Liver (tissue), 9 donors: ENCODE results near the gene ARHGEF39. TPM values are rescaled to one million over a fixed set of nuclear protein-coding genes. Genes with fewer than 3 reads are reported as not detected.

ENCODE experiments used
- DNase-seq: peaks from one replicate; pipeline ENCODE4 v3.0.0-alpha.2; 2017; ENCODE audit warnings: low spot score
- H3K27ac ChIP-seq, 2 donors: one replicate each; pipeline ENCODE4 v1.7.0; 2013; ENCODE audit warnings: inconsistent platforms in 2 of 2, low read length in 2 of 2, control low read depth in 1 of 2, low read depth in 1 of 2, mild to moderate bottlenecking in 1 of 2
- H3K27me3 ChIP-seq, 4 donors: one replicate each; pipeline versions ENCODE4 v1.6.1 to v1.7.0; 2013; ENCODE audit warnings: low read length in 3 of 4, inconsistent platforms in 1 of 4, mild to moderate bottlenecking in 1 of 4, moderate library complexity in 1 of 4; ENCODE audit not compliant: control insufficient read depth in 4 of 4, insufficient read depth in 4 of 4
- H3K36me3 ChIP-seq, 4 donors: one replicate each; pipeline versions ENCODE4 v1.6.1 to v1.7.0; 2013; ENCODE audit warnings: low read length in 3 of 4, mild to moderate bottlenecking in 3 of 4, low read depth in 1 of 4, moderate library complexity in 1 of 4; ENCODE audit not compliant: control insufficient read depth in 4 of 4, insufficient read depth in 3 of 4
- H3K4me1 ChIP-seq, 4 donors: one replicate each; pipeline versions ENCODE4 v1.6.1 to v1.7.0; 2013; ENCODE audit warnings: low read length in 3 of 4, mild to moderate bottlenecking in 3 of 4, moderate library complexity in 1 of 4; ENCODE audit not compliant: control insufficient read depth in 4 of 4, insufficient read depth in 4 of 4
- H3K4me3 ChIP-seq, 3 donors: one replicate each; pipeline versions ENCODE4 v1.6.1 to v1.7.0; 2013; ENCODE audit warnings: low read length in 3 of 3, control low read depth in 1 of 3, low read depth in 1 of 3, mild to moderate bottlenecking in 1 of 3
- H3K9ac ChIP-seq, 2 donors: one replicate each; pipeline ENCODE4 v1.7.0; 2013; ENCODE audit warnings: low read length in 2 of 2, mild to moderate bottlenecking in 2 of 2, moderate library complexity in 2 of 2, control low read depth in 1 of 2, low read depth in 1 of 2
- H3K9me3 ChIP-seq, 4 donors: one replicate each; pipeline versions ENCODE4 v1.6.1 to v1.7.0; 2013; ENCODE audit warnings: low read length in 3 of 4; ENCODE audit not compliant: control insufficient read depth in 4 of 4
- EGR1 ChIP-seq, 2 donors: IDR thresholded peaks; 2 replicates each; pipeline ENCODE4 v1.6.1; 2016 to 2018; ENCODE audit warnings: antibody characterized with exemption in 2 of 2, low read depth in 2 of 2
- FOXA1 ChIP-seq: IDR thresholded peaks from 2 replicates; pipeline ENCODE4 v1.6.1; 2016; ENCODE audit warnings: antibody characterized with exemption
- FOXA2 ChIP-seq: IDR thresholded peaks from 2 replicates; pipeline ENCODE4 v1.6.1; 2016; ENCODE audit warnings: antibody characterized with exemption
- GABPA ChIP-seq, 2 donors: IDR thresholded peaks in 1 of 2; conservative IDR thresholded peaks in 1 of 2; 2 replicates each; pipeline ENCODE4 v1.6.1; 2016; ENCODE audit warnings: antibody characterized with exemption in 2 of 2, mild to moderate bottlenecking in 1 of 2, moderate library complexity in 1 of 2
- HNF4A ChIP-seq, 2 donors: conservative IDR thresholded peaks; 2 replicates each; pipeline ENCODE4 v1.6.1; 2016; ENCODE audit warnings: antibody characterized with exemption in 2 of 2, mild to moderate bottlenecking in 2 of 2
- HNF4G ChIP-seq: IDR thresholded peaks from 2 replicates; pipeline ENCODE4 v1.6.1; 2016; ENCODE audit warnings: antibody characterized with exemption
- JUND ChIP-seq, 2 donors: IDR thresholded peaks; 2 replicates each; pipeline ENCODE4 v1.6.1; 2016; ENCODE audit warnings: antibody characterized with exemption in 2 of 2
- NR2F2 ChIP-seq: IDR thresholded peaks from 2 replicates; pipeline ENCODE4 v1.6.1; 2016; ENCODE audit warnings: antibody characterized with exemption
- RAD21 ChIP-seq, 2 donors: IDR thresholded peaks; 2 replicates each; pipeline ENCODE4 v1.6.1; 2016; ENCODE audit warnings: antibody characterized with exemption in 2 of 2, mild to moderate bottlenecking in 2 of 2
- RXRA ChIP-seq, 2 donors: IDR thresholded peaks; 2 replicates each; pipeline ENCODE4 v1.6.1; 2017 to 2018; ENCODE audit warnings: antibody characterized with exemption in 2 of 2, mild to moderate bottlenecking in 1 of 2
- SP1 ChIP-seq: IDR thresholded peaks from 2 replicates; pipeline ENCODE4 v1.6.1; 2018; ENCODE audit warnings: antibody characterized with exemption, mild to moderate bottlenecking
- TAF1 ChIP-seq: conservative IDR thresholded peaks from 2 replicates; pipeline ENCODE4 v1.6.1; 2016; ENCODE audit warnings: antibody characterized with exemption, mild to moderate bottlenecking
- YY1 ChIP-seq: IDR thresholded peaks from 2 replicates; pipeline ENCODE4 v1.6.1; 2016; ENCODE audit warnings: antibody characterized with exemption, mild to moderate bottlenecking
- WGBS: extraction: QIAGEN DNeasy Blood & Tissue Kit; methylation state at CpG from one replicate; pipeline ENCODE4 v1.1.7; 2013; 5-methylcytosine and 5-hydroxymethylcytosine counted together
- polyA plus RNA-seq, 2 donors: library from polyadenylated mRNA; stranded (reverse) in 1 of 2; unstranded in 1 of 2; fragments of 200-250 nt in 1 of 2; fragments of >200 nt in 1 of 2; fragmentation: Nextera tagmentation in 1 of 2; extraction: Ambion mirVana in 1 of 2; gene quantifications; one replicate each; pipeline versions ENCODE4 v1.2.1 to v1.2.3, GENCODE V29; 2013 to 2015
- total RNA-seq, 2 donors: library from RNA; depleted of rRNA; stranded (reverse); fragments of >200 nt; gene quantifications; one replicate each; pipeline ENCODE4 v1.2.3, GENCODE V29; 2014
- TF ChIP-seq, protein P1 (sequence below): fragments of 150-350 bp; IDR thresholded peaks from 2 replicates; pipeline ENCODE4 v1.5.1; 2017; ENCODE audit warnings: improper control_type of control experiment, low read depth, low read length; ENCODE audit not compliant: missing input control
- TF ChIP-seq, protein P2 (sequence below): IDR thresholded peaks from 2 replicates; pipeline ENCODE4 v1.6.1; 2016; ENCODE audit warnings: antibody characterized with exemption, mild to moderate bottlenecking
- TF ChIP-seq, protein P3 (sequence below): IDR thresholded peaks from 2 replicates; pipeline ENCODE4 v1.6.1; 2016; ENCODE audit warnings: antibody characterized with exemption
- TF ChIP-seq, protein P4 (sequence below): IDR thresholded peaks from 2 replicates; pipeline ENCODE4 v1.6.1; 2016; ENCODE audit warnings: antibody characterized with exemption
- TF ChIP-seq, protein P5 (sequence below): IDR thresholded peaks from 2 replicates; pipeline ENCODE4 v1.6.1; 2016; ENCODE audit warnings: antibody characterized with exemption
- donor health status: healthy.
- donor health status: healthy.
- donor health status: healthy.
- donor health status: healthy.
- donor health status: healthy.

The ARHGEF39 gene
- total and polyA plus RNA-seq, 4 donors = under 0.01 to 7.4 (median 0.74) TPM

DNA sequence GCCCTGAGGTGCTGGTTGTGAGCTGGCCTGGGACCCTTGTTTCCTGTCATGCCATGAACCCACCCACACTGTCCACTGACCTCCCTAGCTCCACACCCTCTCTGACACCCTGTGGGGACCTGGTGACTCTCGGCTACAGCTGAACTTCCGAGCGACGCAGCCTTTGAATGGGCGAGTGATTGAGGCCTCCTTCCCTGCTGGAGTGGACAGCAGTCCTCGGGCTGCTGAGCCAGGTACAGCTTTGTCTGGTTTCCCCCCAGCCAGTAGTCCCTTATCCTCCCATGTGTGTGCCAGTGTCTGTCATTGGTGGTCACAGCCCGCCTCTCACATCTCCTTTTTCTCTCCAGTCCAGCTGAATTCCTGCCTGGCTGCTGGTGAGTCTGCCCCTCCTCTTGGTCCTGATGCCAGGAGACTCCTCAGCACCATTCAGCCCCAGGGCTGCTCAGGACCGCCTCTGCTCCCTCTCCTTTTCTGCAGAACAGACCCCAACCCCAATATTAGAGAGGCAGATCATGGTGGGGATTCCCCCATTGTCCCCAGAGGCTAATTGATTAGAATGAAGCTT is 14.9 kb upstream of the ARHGEF39 start:
- no peak for TF ChIP-seq GABPA (IDR thresholded peaks at IDR 0.05 in 1 of 2, conservative IDR thresholded peaks at IDR 0.05 in 1 of 2)
- TF ChIP-seq RXRA (IDR thresholded peaks at IDR 0.05) = no peak
- no peak for TF ChIP-seq JUND (IDR thresholded peaks at IDR 0.05)
- TF ChIP-seq SP1 = no peak
- TF ChIP-seq, protein P1, sequence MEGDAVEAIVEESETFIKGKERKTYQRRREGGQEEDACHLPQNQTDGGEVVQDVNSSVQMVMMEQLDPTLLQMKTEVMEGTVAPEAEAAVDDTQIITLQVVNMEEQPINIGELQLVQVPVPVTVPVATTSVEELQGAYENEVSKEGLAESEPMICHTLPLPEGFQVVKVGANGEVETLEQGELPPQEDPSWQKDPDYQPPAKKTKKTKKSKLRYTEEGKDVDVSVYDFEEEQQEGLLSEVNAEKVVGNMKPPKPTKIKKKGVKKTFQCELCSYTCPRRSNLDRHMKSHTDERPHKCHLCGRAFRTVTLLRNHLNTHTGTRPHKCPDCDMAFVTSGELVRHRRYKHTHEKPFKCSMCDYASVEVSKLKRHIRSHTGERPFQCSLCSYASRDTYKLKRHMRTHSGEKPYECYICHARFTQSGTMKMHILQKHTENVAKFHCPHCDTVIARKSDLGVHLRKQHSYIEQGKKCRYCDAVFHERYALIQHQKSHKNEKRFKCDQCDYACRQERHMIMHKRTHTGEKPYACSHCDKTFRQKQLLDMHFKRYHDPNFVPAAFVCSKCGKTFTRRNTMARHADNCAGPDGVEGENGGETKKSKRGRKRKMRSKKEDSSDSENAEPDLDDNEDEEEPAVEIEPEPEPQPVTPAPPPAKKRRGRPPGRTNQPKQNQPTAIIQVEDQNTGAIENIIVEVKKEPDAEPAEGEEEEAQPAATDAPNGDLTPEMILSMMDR = no peak
- no peak for TF ChIP-seq RAD21 (IDR thresholded peaks at IDR 0.05)
- TF ChIP-seq, protein P2, sequence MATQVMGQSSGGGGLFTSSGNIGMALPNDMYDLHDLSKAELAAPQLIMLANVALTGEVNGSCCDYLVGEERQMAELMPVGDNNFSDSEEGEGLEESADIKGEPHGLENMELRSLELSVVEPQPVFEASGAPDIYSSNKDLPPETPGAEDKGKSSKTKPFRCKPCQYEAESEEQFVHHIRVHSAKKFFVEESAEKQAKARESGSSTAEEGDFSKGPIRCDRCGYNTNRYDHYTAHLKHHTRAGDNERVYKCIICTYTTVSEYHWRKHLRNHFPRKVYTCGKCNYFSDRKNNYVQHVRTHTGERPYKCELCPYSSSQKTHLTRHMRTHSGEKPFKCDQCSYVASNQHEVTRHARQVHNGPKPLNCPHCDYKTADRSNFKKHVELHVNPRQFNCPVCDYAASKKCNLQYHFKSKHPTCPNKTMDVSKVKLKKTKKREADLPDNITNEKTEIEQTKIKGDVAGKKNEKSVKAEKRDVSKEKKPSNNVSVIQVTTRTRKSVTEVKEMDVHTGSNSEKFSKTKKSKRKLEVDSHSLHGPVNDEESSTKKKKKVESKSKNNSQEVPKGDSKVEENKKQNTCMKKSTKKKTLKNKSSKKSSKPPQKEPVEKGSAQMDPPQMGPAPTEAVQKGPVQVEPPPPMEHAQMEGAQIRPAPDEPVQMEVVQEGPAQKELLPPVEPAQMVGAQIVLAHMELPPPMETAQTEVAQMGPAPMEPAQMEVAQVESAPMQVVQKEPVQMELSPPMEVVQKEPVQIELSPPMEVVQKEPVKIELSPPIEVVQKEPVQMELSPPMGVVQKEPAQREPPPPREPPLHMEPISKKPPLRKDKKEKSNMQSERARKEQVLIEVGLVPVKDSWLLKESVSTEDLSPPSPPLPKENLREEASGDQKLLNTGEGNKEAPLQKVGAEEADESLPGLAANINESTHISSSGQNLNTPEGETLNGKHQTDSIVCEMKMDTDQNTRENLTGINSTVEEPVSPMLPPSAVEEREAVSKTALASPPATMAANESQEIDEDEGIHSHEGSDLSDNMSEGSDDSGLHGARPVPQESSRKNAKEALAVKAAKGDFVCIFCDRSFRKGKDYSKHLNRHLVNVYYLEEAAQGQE = no peak
- TF ChIP-seq TAF1 = no peak
- TF ChIP-seq EGR1 (IDR thresholded peaks at IDR 0.05; ENCODE audit: low read depth in 2 of 2) = no peak
- TF ChIP-seq YY1 = no peak
- TF ChIP-seq FOXA2 = no peak
- TF ChIP-seq, protein P3, sequence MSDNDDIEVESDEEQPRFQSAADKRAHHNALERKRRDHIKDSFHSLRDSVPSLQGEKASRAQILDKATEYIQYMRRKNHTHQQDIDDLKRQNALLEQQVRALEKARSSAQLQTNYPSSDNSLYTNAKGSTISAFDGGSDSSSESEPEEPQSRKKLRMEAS = no peak
- TF ChIP-seq FOXA1 = no peak
- TF ChIP-seq HNF4A (conservative IDR thresholded peaks at IDR 0.05) = no peak
- no peak for TF ChIP-seq NR2F2
- no peak for TF ChIP-seq HNF4G
- TF ChIP-seq, protein P4, sequence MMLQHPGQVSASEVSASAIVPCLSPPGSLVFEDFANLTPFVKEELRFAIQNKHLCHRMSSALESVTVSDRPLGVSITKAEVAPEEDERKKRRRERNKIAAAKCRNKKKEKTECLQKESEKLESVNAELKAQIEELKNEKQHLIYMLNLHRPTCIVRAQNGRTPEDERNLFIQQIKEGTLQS = no peak
- DNase-seq = no peak
- no peaks in the 10 kb centered on the region for H3K36me3 ChIP-seq

DNA sequence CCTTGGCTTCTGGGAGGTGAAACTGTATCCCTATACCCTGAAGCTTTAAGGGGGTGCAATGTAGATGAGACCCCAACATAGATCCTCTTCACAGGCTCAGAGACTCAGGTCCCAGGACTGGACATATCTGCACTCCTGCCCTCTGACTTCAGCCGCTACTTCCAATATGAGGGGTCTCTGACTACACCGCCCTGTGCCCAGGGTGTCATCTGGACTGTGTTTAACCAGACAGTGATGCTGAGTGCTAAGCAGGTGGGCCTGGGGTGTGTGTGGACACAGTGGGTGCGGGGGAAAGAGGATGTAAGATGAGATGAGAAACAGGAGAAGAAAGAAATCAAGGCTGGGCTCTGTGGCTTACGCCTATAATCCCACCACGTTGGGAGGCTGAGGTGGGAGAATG is 14.1 kb upstream of the ARHGEF39 start:
- Histone ChIP-seq H3K4me3 (no peak overlapping the region), H3K9ac (no peak overlapping the region), H3K36me3 (no peaks in the 10 kb centered on the region), H3K9me3 (no peaks in the 10 kb centered on the region), H3K27ac (no peak overlapping the region), H3K4me1 (peaks cover 0 to 8% (median 7%) of the 10 kb centered on the region in 4 donors), H3K27me3 (no peaks in the 10 kb centered on the region)
- DNase-seq = no peak
- WGBS = 92% methylated on average over 5 of the region's 5 CpGs
- TF ChIP-seq, protein P5, sequence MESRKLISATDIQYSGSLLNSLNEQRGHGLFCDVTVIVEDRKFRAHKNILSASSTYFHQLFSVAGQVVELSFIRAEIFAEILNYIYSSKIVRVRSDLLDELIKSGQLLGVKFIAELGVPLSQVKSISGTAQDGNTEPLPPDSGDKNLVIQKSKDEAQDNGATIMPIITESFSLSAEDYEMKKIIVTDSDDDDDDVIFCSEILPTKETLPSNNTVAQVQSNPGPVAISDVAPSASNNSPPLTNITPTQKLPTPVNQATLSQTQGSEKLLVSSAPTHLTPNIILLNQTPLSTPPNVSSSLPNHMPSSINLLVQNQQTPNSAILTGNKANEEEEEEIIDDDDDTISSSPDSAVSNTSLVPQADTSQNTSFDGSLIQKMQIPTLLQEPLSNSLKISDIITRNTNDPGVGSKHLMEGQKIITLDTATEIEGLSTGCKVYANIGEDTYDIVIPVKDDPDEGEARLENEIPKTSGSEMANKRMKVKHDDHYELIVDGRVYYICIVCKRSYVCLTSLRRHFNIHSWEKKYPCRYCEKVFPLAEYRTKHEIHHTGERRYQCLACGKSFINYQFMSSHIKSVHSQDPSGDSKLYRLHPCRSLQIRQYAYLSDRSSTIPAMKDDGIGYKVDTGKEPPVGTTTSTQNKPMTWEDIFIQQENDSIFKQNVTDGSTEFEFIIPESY = no peak
- TF ChIP-seq, protein P2 = no peak
- TF ChIP-seq FOXA2 (no peak), GABPA (IDR thresholded peaks at IDR 0.05 in 1 of 2, conservative IDR thresholded peaks at IDR 0.05 in 1 of 2) (no peak), JUND (IDR thresholded peaks at IDR 0.05) (no peak), HNF4A (conservative IDR thresholded peaks at IDR 0.05) (no peak), EGR1 (IDR thresholded peaks at IDR 0.05; ENCODE audit: low read depth in 2 of 2) (no peak), HNF4G (no peak), NR2F2 (no peak), RAD21 (IDR thresholded peaks at IDR 0.05) (no peak)
- TF ChIP-seq, protein P3 = no peak

More for the DNA sequence above, 14.9 kb upstream of the ARHGEF39 start:
- Histone ChIP-seq H3K4me3 (no peak overlapping the region), H3K9ac (no peak overlapping the region), H3K9me3 (no peaks in the 10 kb centered on the region), H3K27ac (no peak overlapping the region), H3K27me3 (no peaks in the 10 kb centered on the region), H3K4me1 (peaks cover 0 to 8% (median 7%) of the 10 kb centered on the region in 4 donors)
- 96% methylated on average over 8 of the region's 8 CpGs for WGBS
